Measurements from ENCODE around the gene OXGR1. TPM values are rescaled to one million over a fixed set of nuclear protein-coding genes. Genes with fewer than 3 reads are reported as not detected.

OXGR1 gene
- total RNA-seq, 1 donor from 2014 or later = 0.74 TPM

- DNase-seq (ENCODE audit: extremely low spot score in 2 of 2) = no peak
- intact Hi-C loops (cut with DNase I) = no loop called here
- Histone ChIP-seq H3K27me3 (no peaks in the 10 kb centered on the region), H3K27ac (no peak overlapping the region), H3K9me3 (no peaks in the 10 kb centered on the region), H3K4me3 (no peak overlapping the region), H3K4me1 (no peaks in the 10 kb centered on the region), H3K36me3 (no peaks in the 10 kb centered on the region)
- TF ChIP-seq POLR2A (IDR thresholded peaks at IDR 0.05) = no peak
- no peak for TF ChIP-seq CTCF (IDR thresholded peaks at IDR 0.05)
- TF ChIP-seq POLR2AphosphoS5 (IDR thresholded peaks at IDR 0.05; ENCODE audit: insufficient read depth in 1 of 2, low read depth in 1 of 2) = no peak
Observed at GRCh38 chr13:96999091-96999490, 4.8 kb upstream of the OXGR1 start.

GRCh38 chr13:96998051-96998450 lies 3.8 kb upstream of the OXGR1 start:
- no peak overlapping the region for H3K27ac ChIP-seq
- TF ChIP-seq CTCF (IDR thresholded peaks at IDR 0.05) = no peak
- TF ChIP-seq POLR2AphosphoS5 (IDR thresholded peaks at IDR 0.05; ENCODE audit: insufficient read depth in 1 of 2, low read depth in 1 of 2) = no peak
- no peak for TF ChIP-seq POLR2A (IDR thresholded peaks at IDR 0.05)
- no peaks in the 10 kb centered on the region for H3K9me3 ChIP-seq
- intact Hi-C loops (cut with DNase I) = no loop called here
- H3K36me3 ChIP-seq = no peaks in the 10 kb centered on the region
- H3K27me3 ChIP-seq = no peaks in the 10 kb centered on the region
- no peak overlapping the region for H3K4me3 ChIP-seq
- no peak for DNase-seq (ENCODE audit: extremely low spot score in 2 of 2)
- no peaks in the 10 kb centered on the region for H3K4me1 ChIP-seq

- Histone ChIP-seq H3K9me3 (no peaks in the 10 kb centered on the region), H3K4me1 (no peaks in the 10 kb centered on the region), H3K27ac (no peak overlapping the region), H3K4me3 (no peak overlapping the region), H3K36me3 (no peaks in the 10 kb centered on the region), H3K27me3 (no peaks in the 10 kb centered on the region)
- no peak for TF ChIP-seq CTCF (IDR thresholded peaks at IDR 0.05)
- no peak for TF ChIP-seq POLR2AphosphoS5 (IDR thresholded peaks at IDR 0.05; ENCODE audit: insufficient read depth in 1 of 2, low read depth in 1 of 2)
- no peak for TF ChIP-seq POLR2A (IDR thresholded peaks at IDR 0.05)
- no peak for DNase-seq (ENCODE audit: extremely low spot score in 2 of 2)
- intact Hi-C loops (cut with DNase I) = no loop called here
Observed at GRCh38 chr13:96996886-96997285, 2.6 kb upstream of the OXGR1 start.

DNA sequence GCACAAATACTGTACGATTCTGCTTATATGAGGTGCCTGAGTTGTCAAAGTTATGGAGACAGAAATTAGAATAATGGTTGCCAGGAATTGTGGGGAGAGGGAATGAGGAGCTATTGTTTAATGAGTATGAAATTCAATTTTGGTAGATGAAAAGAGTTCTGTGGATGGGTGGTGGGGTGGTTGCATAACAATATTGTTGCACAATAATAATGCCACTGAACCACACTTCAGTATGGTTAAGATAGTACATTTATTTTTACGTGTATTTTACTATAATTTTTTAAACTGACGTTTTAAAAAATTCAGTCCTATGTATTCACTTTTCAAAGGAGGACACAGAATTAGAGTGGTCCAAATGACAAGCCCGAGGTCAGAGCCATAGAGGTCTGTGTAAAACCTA lies 1.8 kb upstream of the OXGR1 start:
- no peaks in the 10 kb centered on the region for H3K27me3 ChIP-seq
- no peaks in the 10 kb centered on the region for H3K4me1 ChIP-seq
- no peak for DNase-seq (ENCODE audit: extremely low spot score in 2 of 2)
- no peaks in the 10 kb centered on the region for H3K9me3 ChIP-seq
- intact Hi-C loops (cut with DNase I) = no loop called here
- no peak overlapping the region for H3K4me3 ChIP-seq
- H3K27ac ChIP-seq = no peak overlapping the region
- TF ChIP-seq POLR2A (IDR thresholded peaks at IDR 0.05) (no peak), POLR2AphosphoS5 (IDR thresholded peaks at IDR 0.05; ENCODE audit: insufficient read depth in 1 of 2, low read depth in 1 of 2) (no peak), CTCF (IDR thresholded peaks at IDR 0.05) (no peak)
- H3K36me3 ChIP-seq = no peaks in the 10 kb centered on the region

- no peaks in the 10 kb centered on the region for H3K4me1 ChIP-seq
- peak overlapping the region in 1 of 2 donors; percentile 43 for H3K4me3 ChIP-seq
- H3K9me3 ChIP-seq = no peaks in the 10 kb centered on the region
- H3K36me3 ChIP-seq = no peaks in the 10 kb centered on the region
- no peak for DNase-seq (ENCODE audit: extremely low spot score in 2 of 2)
- TF ChIP-seq CTCF (IDR thresholded peaks at IDR 0.05) (no peak), POLR2AphosphoS5 (IDR thresholded peaks at IDR 0.05; ENCODE audit: insufficient read depth in 1 of 2, low read depth in 1 of 2) (no peak), POLR2A (IDR thresholded peaks at IDR 0.05) (no peak)
- H3K27ac ChIP-seq = no peak overlapping the region
- intact Hi-C loops (cut with DNase I) = no loop called here
- no peaks in the 10 kb centered on the region for H3K27me3 ChIP-seq
Observed at GRCh38 chr13:96994858-96995243, 575 bp upstream of the OXGR1 start.

Measured in vagina (tissue), 2 donors.